CD4-positive, alpha-beta memory T cell (primary cell): ENCODE data around the gene PKDCC. TPM values are rescaled to one million over a fixed set of nuclear protein-coding genes. Genes with fewer than 3 reads are reported as not detected.
"Not testable (repeated sequence)": the region's sequence is repeated elsewhere in the genome, so short reads cannot be mapped to it uniquely, and the experiment has no call there.

Experiments
- CTCF ChIA-PET: fragments of 350-600 bp; sonication (Branson Sonifier 250); formaldehyde crosslinking; loops from one replicate; lab custom pipeline; 2021; ENCODE audit warnings: inconsistent platforms; ENCODE audit not compliant: partially characterized antibody; lab: Charles Lee
- POLR2A ChIA-PET: fragments of 350-600 bp; sonication (Branson Sonifier 250); formaldehyde crosslinking; loops from one replicate; lab custom pipeline; 2021; ENCODE audit not compliant: partially characterized antibody; lab: Charles Lee
- DNase-seq, 5 donors: peaks; one replicate each; pipeline versions ENCODE4 v3.0.0 to v3.0.0-alpha.2; 2020 to 2022; ENCODE audit warnings: mixed read lengths in 1 of 5
- H3K27ac ChIP-seq: one replicate; pipeline ENCODE4 v1.7.0; 2013; ENCODE audit warnings: low read depth, low read length
- H3K27me3 ChIP-seq: 2 replicates; pipeline ENCODE4 v1.7.0; 2013; ENCODE audit warnings: mild to moderate bottlenecking, low read length, moderate library complexity; ENCODE audit not compliant: insufficient read depth
- H3K36me3 ChIP-seq: 2 replicates; pipeline ENCODE4 v1.7.0; 2013; ENCODE audit warnings: mild to moderate bottlenecking, low read length, moderate library complexity; ENCODE audit not compliant: insufficient read depth
- H3K4me1 ChIP-seq: 2 replicates; pipeline ENCODE4 v1.7.0; 2013; ENCODE audit warnings: mild to moderate bottlenecking, low read length, moderate library complexity; ENCODE audit not compliant: insufficient read depth
- H3K4me3 ChIP-seq, 2 donors: one replicate each; pipeline ENCODE4 v1.7.0; 2013; ENCODE audit warnings: low read length in 2 of 2, mild to moderate bottlenecking in 1 of 2
- H3K9me3 ChIP-seq, 2 donors: one replicate each; pipeline ENCODE4 v1.7.0; 2013; ENCODE audit warnings: low read length in 2 of 2, control low read depth in 1 of 2; ENCODE audit not compliant: control insufficient read depth in 1 of 2
- H3K27ac Mint-ChIP-seq, 7 donors: one replicate each; pipeline ENCODE4 v1.8.0; 2020 to 2021; ENCODE audit warnings: mixed read lengths in 7 of 7, mild to moderate bottlenecking in 6 of 7, inconsistent platforms in 3 of 7, moderate library complexity in 3 of 7
- H3K27me3 Mint-ChIP-seq, 2 donors: one replicate each; pipeline ENCODE4 v1.8.0; 2020 to 2021; ENCODE audit warnings: mixed read lengths in 2 of 2
- H3K36me3 Mint-ChIP-seq, 2 donors: one replicate each; pipeline ENCODE4 v1.8.0; 2020 to 2021; ENCODE audit warnings: mixed read lengths in 2 of 2, inconsistent platforms in 1 of 2, mild to moderate bottlenecking in 1 of 2
- H3K4me1 Mint-ChIP-seq, 4 donors: one replicate each; pipeline ENCODE4 v1.8.0; 2020 to 2021; ENCODE audit warnings: mixed read lengths in 4 of 4, mild to moderate bottlenecking in 1 of 4
- H3K4me3 Mint-ChIP-seq, 8 donors: one replicate each; pipeline ENCODE4 v1.8.0; 2020 to 2021; ENCODE audit warnings: mixed read lengths in 8 of 8, mild to moderate bottlenecking in 7 of 8, moderate library complexity in 6 of 8, inconsistent platforms in 3 of 8
- H3K9me3 Mint-ChIP-seq, 8 donors: one replicate each; pipeline ENCODE4 v1.8.0; 2020 to 2021; ENCODE audit warnings: mixed read lengths in 8 of 8, mild to moderate bottlenecking in 5 of 8, inconsistent platforms in 3 of 8, moderate library complexity in 1 of 8
- intact Hi-C: fragments of 100-400 bp; cut with micrococcal nuclease; formaldehyde crosslinking; loops from one replicate; pipeline ENCODE4 v1.15.1; 2023
- polyA plus RNA-seq, 2 donors: library from polyadenylated mRNA; unstranded; fragments of 300-500 nt; fragmentation: Illumina TruSeq; gene quantifications; one replicate each; pipeline ENCODE4 v1.2.3, GENCODE V29; 2021
- total RNA-seq, 2 experiments: library from RNA; stranded (reverse); gene quantifications; one replicate each; pipeline ENCODE4 v1.2.3, GENCODE V29; 2021

Gene PKDCC
- total and polyA plus RNA-seq, 4 experiments from 2014 or later: 0.41 TPM; not detected in 3

DNA sequence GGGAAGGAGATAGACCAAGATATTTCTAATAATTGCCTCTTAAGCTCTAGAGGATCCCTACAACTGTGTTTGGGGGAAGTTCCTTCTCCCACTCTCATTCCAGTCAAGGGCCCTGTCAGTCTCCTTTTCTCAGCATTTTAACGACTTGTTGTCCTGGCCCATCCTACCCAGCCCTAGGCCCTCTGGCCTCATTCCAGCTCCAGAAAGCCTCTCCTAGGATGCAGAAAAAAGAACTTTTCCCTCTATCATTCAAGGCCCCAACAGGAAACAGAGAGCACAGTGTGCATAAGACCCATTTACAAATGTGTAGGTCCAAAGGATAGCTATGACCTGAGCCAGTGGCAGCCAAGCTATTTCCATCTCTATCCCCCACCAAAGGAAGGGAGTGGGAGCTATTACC lies 14.0 kb downstream of the PKDCC start:
- Mint-ChIP-seq H3K36me3 (no peaks in the 10 kb centered on the region), H3K9me3 (peaks cover 0 to 2% (median 0%) of the 10 kb centered on the region in 8 donors), H3K27me3 (peaks cover 0 to 4% of the 10 kb centered on the region in 2 donors), H3K4me1 (peaks cover 0 to 2% (median 0%) of the 10 kb centered on the region in 4 donors), H3K4me3 (no peak overlapping the region), H3K27ac (no peak overlapping the region)
- ChIA-PET CTCF (no interaction called here), POLR2A (no interaction called here)
- Histone ChIP-seq H3K27ac (no peak overlapping the region), H3K27me3 (no peaks in the 10 kb centered on the region), H3K9me3 (no peaks in the 10 kb centered on the region), H3K4me1 (no peaks in the 10 kb centered on the region), H3K36me3 (no peaks in the 10 kb centered on the region), H3K4me3 (no peak overlapping the region)
- no peak for DNase-seq
- intact Hi-C loops: no loop called here

DNA sequence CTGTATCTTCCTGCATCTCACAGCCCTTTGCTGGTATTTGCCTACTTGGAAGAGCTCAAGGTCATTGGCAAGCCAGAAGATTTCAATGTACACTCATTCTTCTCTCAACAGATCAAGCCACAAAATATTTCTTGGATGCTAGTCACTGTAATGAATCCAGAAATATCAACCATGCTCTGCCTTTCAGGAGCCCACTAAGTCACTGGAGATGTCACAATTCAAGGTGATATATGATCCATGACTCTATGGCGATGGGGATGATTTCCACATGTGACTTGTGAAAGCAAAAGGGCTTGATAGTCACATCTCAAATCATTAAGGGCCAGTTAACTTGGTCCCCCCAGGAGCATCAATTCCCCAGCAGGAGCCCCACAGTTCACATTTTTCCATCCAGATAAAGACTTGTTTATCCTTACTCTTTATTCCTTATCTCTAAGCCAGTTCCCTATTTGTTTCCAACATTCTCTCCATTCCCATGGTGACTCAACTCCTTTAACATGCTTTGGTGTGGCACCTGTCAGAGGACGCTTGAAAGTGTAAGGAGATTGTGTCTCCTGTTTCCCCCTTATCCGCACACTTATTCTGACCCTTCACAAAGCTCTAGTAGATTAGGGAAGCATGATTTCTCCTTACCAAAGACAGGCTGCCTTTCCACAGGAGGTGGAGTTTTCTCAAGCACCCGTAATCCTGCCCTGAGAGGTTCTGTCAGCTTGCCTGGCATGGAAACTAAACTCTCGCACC lies 15.8 kb downstream of the PKDCC start:
- Mint-ChIP-seq H3K36me3 (no peaks in the 10 kb centered on the region), H3K9me3 (peaks cover 0 to 2% (median 0%) of the 10 kb centered on the region in 8 donors), H3K4me1 (peaks cover 0 to 2% (median 0%) of the 10 kb centered on the region in 4 donors), H3K4me3 (no peak overlapping the region), H3K27me3 (peaks cover under 1 to 10% of the 10 kb centered on the region in 2 donors), H3K27ac (no peak overlapping the region)
- H3K27ac ChIP-seq: no peak overlapping the region
- no peaks in the 10 kb centered on the region for H3K9me3 ChIP-seq
- H3K27me3 ChIP-seq: peaks cover under 1% of the 10 kb centered on the region
- ChIA-PET POLR2A (no interaction called here), CTCF (no interaction called here)
- H3K4me3 ChIP-seq: no peak overlapping the region
- intact Hi-C loops: no loop called here
- H3K36me3 ChIP-seq: no peaks in the 10 kb centered on the region
- DNase-seq: no peak
- no peaks in the 10 kb centered on the region for H3K4me1 ChIP-seq

DNA sequence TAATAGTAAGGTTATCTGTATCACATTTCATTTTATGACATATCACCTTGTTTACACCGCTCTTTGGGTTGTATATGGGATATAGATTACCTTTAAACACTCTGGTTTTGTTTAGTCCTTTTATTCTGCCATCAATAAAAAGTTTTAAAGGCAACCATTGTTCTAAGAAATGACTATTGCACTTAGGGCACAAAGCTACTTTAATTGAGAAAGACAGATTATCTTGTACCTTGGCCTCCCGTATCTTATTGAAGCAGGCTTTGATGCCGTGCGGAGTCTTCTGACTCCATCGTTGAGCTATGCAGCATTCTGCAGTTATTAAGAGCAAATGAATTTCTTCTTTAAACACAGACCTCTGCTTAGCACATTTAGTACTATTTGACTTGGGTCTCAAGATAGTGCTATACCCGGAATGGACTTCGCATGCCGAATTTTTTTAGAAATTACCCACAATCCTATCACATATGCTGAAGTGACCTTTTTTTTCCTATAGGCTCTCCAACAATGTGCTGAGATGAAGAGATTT lies 16.7 kb downstream of the PKDCC start:
- POLR2A ChIA-PET: no interaction called here
- Histone ChIP-seq H3K4me3 (no peak overlapping the region), H3K36me3 (no peaks in the 10 kb centered on the region), H3K27ac (no peak overlapping the region), H3K4me1 (no peaks in the 10 kb centered on the region), H3K27me3 (peaks cover 5% of the 10 kb centered on the region), H3K9me3 (no peaks in the 10 kb centered on the region)
- Mint-ChIP-seq H3K36me3 (no peaks in the 10 kb centered on the region), H3K27me3 (peaks cover 5 to 14% of the 10 kb centered on the region in 2 donors), H3K9me3 (peaks cover 0 to 2% (median 0%) of the 10 kb centered on the region in 8 donors), H3K4me1 (peaks cover 0 to 2% (median 0%) of the 10 kb centered on the region in 4 donors), H3K4me3 (no peak overlapping the region), H3K27ac (no peak overlapping the region)
- DNase-seq: no peak
- CTCF ChIA-PET: no interaction called here
- intact Hi-C loops: no loop called here

DNA sequence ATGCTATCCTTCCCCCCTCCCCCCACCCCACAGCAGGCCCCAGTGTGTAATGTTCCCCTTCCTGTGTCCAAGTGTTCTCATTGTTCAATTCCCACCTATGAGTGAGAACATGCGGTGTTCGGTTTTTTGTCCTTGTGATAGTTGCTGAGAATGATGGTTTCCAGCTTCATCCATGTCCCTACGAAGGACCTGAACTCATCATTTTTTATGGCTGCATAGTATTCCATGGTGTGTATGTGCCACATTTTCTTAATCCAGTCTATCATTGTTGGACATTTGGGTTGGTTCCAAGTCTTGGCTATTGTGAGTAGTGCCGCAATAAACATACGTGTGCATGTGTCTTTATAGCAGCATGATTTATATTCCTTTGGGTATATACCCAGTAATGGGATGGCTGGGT lies 17.9 kb downstream of the PKDCC start:
- H3K27ac Mint-ChIP-seq, H3K9me3 Mint-ChIP-seq, POLR2A ChIA-PET, DNase-seq, H3K36me3 Mint-ChIP-seq, H3K27ac ChIP-seq, intact Hi-C loops, H3K4me1 Mint-ChIP-seq, H3K36me3 ChIP-seq, CTCF ChIA-PET, H3K27me3 ChIP-seq, H3K4me3 ChIP-seq, H3K9me3 ChIP-seq, H3K4me1 ChIP-seq, H3K4me3 Mint-ChIP-seq: not testable (repeated sequence)
- H3K27me3 Mint-ChIP-seq: peaks cover 6 to 22% of the 10 kb centered on the region in 2 donors

DNA sequence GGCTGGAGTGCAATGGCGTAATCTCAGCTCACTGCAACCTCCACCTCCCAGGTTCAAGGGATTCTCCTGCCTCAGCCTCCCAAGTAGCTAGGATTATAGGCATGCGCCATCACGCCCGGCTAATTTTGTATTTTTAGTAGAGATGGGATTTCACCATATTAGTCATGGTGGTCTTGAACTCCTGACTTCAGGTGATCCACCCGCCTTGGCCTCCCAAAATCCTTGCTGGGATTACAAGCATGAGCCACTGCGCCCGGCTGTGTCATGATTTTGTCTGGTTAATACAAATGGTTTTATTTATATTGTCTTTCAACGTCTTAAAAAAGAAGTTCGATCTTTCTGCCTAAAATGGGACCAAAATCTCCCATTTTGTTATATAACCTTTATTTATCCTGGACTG lies 19.2 kb downstream of the PKDCC start:
- intact Hi-C loops, H3K9me3 Mint-ChIP-seq, H3K27me3 ChIP-seq, H3K27ac ChIP-seq, H3K4me3 Mint-ChIP-seq, POLR2A ChIA-PET, H3K27ac Mint-ChIP-seq, H3K4me1 ChIP-seq, H3K4me1 Mint-ChIP-seq, H3K4me3 ChIP-seq, H3K36me3 Mint-ChIP-seq, H3K9me3 ChIP-seq, H3K36me3 ChIP-seq, DNase-seq: not testable (repeated sequence)
- H3K27me3 Mint-ChIP-seq: peaks cover 6 to 20% of the 10 kb centered on the region in 2 donors
- CTCF ChIA-PET: interaction anchor here (1.6 kb wide), 1 partner anchor 19 kb away, joined by 3 read pairs; no protein-coding TSS in a partner anchor

DNA sequence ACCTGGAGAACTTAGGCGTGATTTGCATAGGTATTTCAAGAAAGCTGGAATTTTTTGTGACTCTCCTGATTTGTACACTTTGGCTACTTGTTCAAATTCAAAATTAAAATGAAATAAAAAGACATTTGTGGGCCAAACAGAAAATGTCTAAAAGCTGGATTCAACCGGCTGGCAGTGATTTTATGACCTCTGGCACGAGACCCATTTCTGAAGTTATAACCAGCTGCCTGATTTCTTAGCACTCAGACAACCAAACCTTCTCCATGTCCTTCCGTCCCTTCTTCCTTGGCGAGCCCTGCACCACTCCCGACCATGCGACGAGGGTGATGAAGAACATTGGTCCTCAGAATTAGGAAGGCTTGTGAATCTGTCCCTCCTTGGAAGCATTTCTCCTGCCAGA lies 19.7 kb downstream of the PKDCC start:
- Histone ChIP-seq H3K36me3 (no peaks in the 10 kb centered on the region), H3K27ac (no peak overlapping the region), H3K27me3 (peaks cover 5% of the 10 kb centered on the region), H3K4me1 (no peaks in the 10 kb centered on the region), H3K4me3 (no peak overlapping the region), H3K9me3 (no peaks in the 10 kb centered on the region)
- intact Hi-C loops: no loop called here
- peaks cover 0 to 2% (median 0%) of the 10 kb centered on the region in 8 donors for H3K9me3 Mint-ChIP-seq
- H3K4me3 Mint-ChIP-seq: no peak overlapping the region
- no peak for DNase-seq
- no peaks in the 10 kb centered on the region for H3K4me1 Mint-ChIP-seq
- H3K27me3 Mint-ChIP-seq: peaks cover 6 to 20% of the 10 kb centered on the region in 2 donors
- ChIA-PET CTCF (interaction anchor here (1.6 kb wide), 1 partner anchor 18 kb away, joined by 3 read pairs; no protein-coding TSS in a partner anchor), POLR2A (no interaction called here)
- no peaks in the 10 kb centered on the region for H3K36me3 Mint-ChIP-seq
- H3K27ac Mint-ChIP-seq: no peak overlapping the region

DNA sequence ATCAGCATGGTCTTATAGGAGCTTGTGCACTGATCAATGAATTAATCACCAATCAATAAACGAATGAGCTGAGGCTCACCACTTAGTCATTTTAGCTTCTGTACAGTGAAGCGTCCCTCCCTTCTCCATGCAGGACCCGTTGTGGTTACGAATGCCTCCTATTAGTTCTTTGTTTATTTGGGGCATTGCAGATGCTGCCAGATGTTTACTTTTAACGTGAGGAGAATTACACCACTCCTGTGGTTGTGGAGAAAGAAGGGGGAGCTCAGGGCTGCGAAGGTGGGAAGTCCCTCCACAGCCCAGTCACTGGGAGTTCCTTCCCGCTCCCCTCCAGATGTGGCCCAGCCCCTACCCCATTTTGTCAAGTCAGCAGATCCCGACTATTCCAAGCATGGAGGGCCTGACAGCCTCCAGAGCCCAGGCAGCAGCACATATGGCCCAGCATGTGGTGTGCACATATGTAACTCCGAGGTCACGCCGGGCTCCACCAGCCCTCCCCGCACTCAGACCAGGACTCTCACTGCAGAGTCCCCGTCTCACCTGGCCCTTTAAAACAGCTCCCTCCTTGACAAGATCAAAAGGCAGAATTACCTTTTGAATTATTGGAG lies 20.9 kb downstream of the PKDCC start:
- Histone ChIP-seq H3K4me3 (no peak overlapping the region), H3K27me3 (peaks cover 5% of the 10 kb centered on the region), H3K4me1 (no peaks in the 10 kb centered on the region), H3K9me3 (no peaks in the 10 kb centered on the region), H3K36me3 (no peaks in the 10 kb centered on the region), H3K27ac (no peak overlapping the region)
- H3K27ac Mint-ChIP-seq: no peak overlapping the region
- peaks cover 0 to 2% (median 0%) of the 10 kb centered on the region in 8 donors for H3K9me3 Mint-ChIP-seq
- peaks cover 6 to 19% of the 10 kb centered on the region in 2 donors for H3K27me3 Mint-ChIP-seq
- no peak overlapping the region for H3K4me3 Mint-ChIP-seq
- no peaks in the 10 kb centered on the region for H3K36me3 Mint-ChIP-seq
- no peak for DNase-seq
- CTCF ChIA-PET: interaction anchor here (1.6 kb wide), 1 partner anchor 17 kb away, joined by 3 read pairs; no protein-coding TSS in a partner anchor
- no peaks in the 10 kb centered on the region for H3K4me1 Mint-ChIP-seq
- intact Hi-C loops: no loop called here
- POLR2A ChIA-PET: interaction anchor here (0.6 kb wide), 1 partner anchor 73 kb away, joined by 3 read pairs; no protein-coding TSS in a partner anchor
